ENCODE results near the gene SPINDOC. TPM values are rescaled to one million over a fixed set of nuclear protein-coding genes. Genes with fewer than 3 reads are reported as not detected.

Gene SPINDOC
- polyA plus RNA-seq, 3 donors = 0.10 to 3.3 (median 0.20) TPM

DNA sequence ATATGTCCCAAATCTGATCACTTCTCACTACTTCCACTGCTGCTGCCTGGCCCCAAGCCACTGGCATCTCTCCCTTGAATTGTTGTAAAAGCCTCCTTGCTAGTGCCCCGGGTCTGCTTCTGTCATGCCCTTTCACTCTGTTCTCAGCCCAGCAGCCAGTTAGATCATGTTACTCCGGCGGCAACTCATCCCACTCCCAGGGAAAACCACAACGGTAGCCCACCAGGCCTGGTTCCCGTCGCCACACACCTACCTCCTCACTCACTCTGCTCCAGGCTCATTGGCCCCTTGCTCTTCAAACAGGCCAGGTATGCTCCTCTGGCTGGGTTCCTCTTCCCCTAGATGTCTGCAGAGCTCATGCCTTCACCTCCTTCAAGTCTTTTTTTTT, 21.9 kb downstream of the SPINDOC start:
- Mint-ChIP-seq H3K27me3 (ENCODE audit: low read depth in 3 of 3) (peaks cover 1 to 4% (median 2%) of the 10 kb centered on the region in 3 donors), H3K4me1 (peaks cover 29% of the 10 kb centered on the region), H3K4me3 (no peak overlapping the region), H3K27ac (peak overlapping the region in 3 of 7 donors; percentile 30 to 75 (median 42)), H3K9me3 (peaks cover 0 to 2% (median 0%) of the 10 kb centered on the region in 7 donors), H3K36me3 (peaks cover 3 to 17% of the 10 kb centered on the region in 2 donors)
- WGBS (ENCODE audit: insufficient coverage) = 94% methylated on average over 4 of the region's 6 CpGs
- Histone ChIP-seq H3K27me3 (ENCODE audit: control insufficient read depth in 2 of 2, insufficient read depth in 2 of 2, low read length in 2 of 2) (no peaks in the 10 kb centered on the region), H3K4me3 (replicated peaks in 1 of 3; ENCODE audit: low read depth in 2 of 3, low read length in 3 of 3) (no peak overlapping the region), H3K4me2 (replicated peaks; ENCODE audit: extremely low read depth, low read length, poor library complexity, severe bottlenecking) (no peak overlapping the region), H3K79me2 (ENCODE audit: insufficient read depth, low read length) (peaks cover 13% of the 10 kb centered on the region), H4K20me1 (ENCODE audit: insufficient read depth, low read length) (peaks cover 51% of the 10 kb centered on the region), H3K4me1 (ENCODE audit: control insufficient read depth in 1 of 2, insufficient read depth in 2 of 2, low read length in 2 of 2) (peaks cover 20 to 30% of the 10 kb centered on the region in 2 donors), H3K27ac (ENCODE audit: low read depth in 1 of 2, low read length in 2 of 2) (no peak overlapping the region), H3K36me3 (replicated peaks in 1 of 2; ENCODE audit: control insufficient read depth in 1 of 2, insufficient read depth in 2 of 2, low read length in 2 of 2) (no peaks in the 10 kb centered on the region), H3K9ac (ENCODE audit: insufficient read depth, low read length, poor library complexity, severe bottlenecking) (no peak overlapping the region), H3K9me3 (replicated peaks in 1 of 2; ENCODE audit: control insufficient read depth in 1 of 2, insufficient read depth in 1 of 2, low read length in 2 of 2) (no peaks in the 10 kb centered on the region), H2AFZ (ENCODE audit: insufficient read depth, low read depth, low read length, poor library complexity, severe bottlenecking) (no peak overlapping the region)
- TF ChIP-seq CTCF (IDR thresholded peaks at IDR 0.05) = no peak
- intact Hi-C loops (cut with micrococcal nuclease) = loop anchor here (5.0 kb wide), 3 partner anchors 37 to 107 kb away; no protein-coding TSS in a partner anchor
- no peak for DNase-seq

- Histone ChIP-seq H3K79me2 (ENCODE audit: insufficient read depth, low read length) (peaks cover 33% of the 10 kb centered on the region), H3K27me3 (ENCODE audit: control insufficient read depth in 2 of 2, insufficient read depth in 2 of 2, low read length in 2 of 2) (no peaks in the 10 kb centered on the region), H3K9ac (ENCODE audit: insufficient read depth, low read length, poor library complexity, severe bottlenecking) (no peak overlapping the region), H3K36me3 (replicated peaks in 1 of 2; ENCODE audit: control insufficient read depth in 1 of 2, insufficient read depth in 2 of 2, low read length in 2 of 2) (peaks cover 0 to 9% of the 10 kb centered on the region in 2 donors), H4K20me1 (ENCODE audit: insufficient read depth, low read length) (peaks cover 71% of the 10 kb centered on the region), H3K4me2 (replicated peaks; ENCODE audit: extremely low read depth, low read length, poor library complexity, severe bottlenecking) (peak overlapping the region; percentile 85), H3K4me3 (replicated peaks in 1 of 3; ENCODE audit: low read depth in 2 of 3, low read length in 3 of 3) (peak overlapping the region in 1 of 3 experiments; percentile 99), H2AFZ (ENCODE audit: insufficient read depth, low read depth, low read length, poor library complexity, severe bottlenecking) (no peak overlapping the region), H3K27ac (ENCODE audit: low read depth in 1 of 2, low read length in 2 of 2) (peak overlapping the region; percentile 87 to 97), H3K9me3 (replicated peaks in 1 of 2; ENCODE audit: control insufficient read depth in 1 of 2, insufficient read depth in 1 of 2, low read length in 2 of 2) (no peaks in the 10 kb centered on the region), H3K4me1 (ENCODE audit: control insufficient read depth in 1 of 2, insufficient read depth in 2 of 2, low read length in 2 of 2) (peaks cover 38 to 48% of the 10 kb centered on the region in 2 donors)
- 67% methylated on average over 1 of the region's 5 CpGs for WGBS (ENCODE audit: insufficient coverage)
- Mint-ChIP-seq H3K36me3 (peaks cover 15 to 24% of the 10 kb centered on the region in 2 donors), H3K4me3 (peak overlapping the region; percentile 82 to 88), H3K27me3 (ENCODE audit: low read depth in 3 of 3) (peaks cover 0 to 2% (median 2%) of the 10 kb centered on the region in 3 donors), H3K27ac (peak overlapping the region; percentile 92 to 98 (median 94)), H3K9me3 (peaks cover 0 to 2% (median 0%) of the 10 kb centered on the region in 7 donors), H3K4me1 (peaks cover 47% of the 10 kb centered on the region)
- DNase-seq = peak; percentile 52 to 75 (median 72)
- TF ChIP-seq CTCF (IDR thresholded peaks at IDR 0.05) = peak; percentile 88
- intact Hi-C loops (cut with micrococcal nuclease) = loop anchor here (2.0 to 5.0 kb wide), 4 partner anchors 35 to 108 kb away; no protein-coding TSS in a partner anchor
Observed at GRCh38 chr11:63837027-63837688, 23.9 kb downstream of the SPINDOC start.
